ACC112 (cell line): Measurements from ENCODE around the gene ARSB.

Experiments
- H2AFZ ChIP-seq: fragments of 200-600 bp; sonication (generic); one replicate; pipeline ENCODE4 v1.6.0; 2017; ENCODE audit warnings: antibody characterized with exemption, low read length; ENCODE audit not compliant: unreplicated experiment
- H3K27ac ChIP-seq: fragments of 200-600 bp; sonication (generic); 2 replicates; pipeline ENCODE4 v1.5.1; 2014; ENCODE audit warnings: low read depth, mild to moderate bottlenecking, antibody characterized with exemption, low read length, moderate library complexity
- H3K27me3 ChIP-seq: fragments of 200-600 bp; sonication (generic); 2 replicates; pipeline ENCODE4 v1.6.1; 2014; ENCODE audit warnings: mild to moderate bottlenecking, antibody characterized with exemption, low read length, moderate library complexity, mixed read lengths; ENCODE audit not compliant: insufficient read depth
- H3K36me3 ChIP-seq: fragments of 200-600 bp; sonication (generic); 2 replicates; pipeline ENCODE4 v1.6.1; 2016; ENCODE audit warnings: mild to moderate bottlenecking, antibody characterized with exemption, low read length, moderate library complexity, mixed read lengths; ENCODE audit not compliant: insufficient read depth
- H3K4me1 ChIP-seq: fragments of 200-600 bp; sonication (generic); one replicate; pipeline ENCODE4 v1.6.1; 2016; ENCODE audit warnings: low read length, mixed read lengths; ENCODE audit not compliant: insufficient read depth, unreplicated experiment, control insufficient read depth
- H3K4me3 ChIP-seq: fragments of 200-600 bp; sonication (generic); 2 replicates; pipeline ENCODE4 v1.5.1; 2014; ENCODE audit warnings: mild to moderate bottlenecking, low read depth, low read length
- H3K79me2 ChIP-seq: fragments of 200-600 bp; sonication (generic); one replicate; pipeline ENCODE4 v1.6.0; 2016; ENCODE audit warnings: low read length; ENCODE audit not compliant: control insufficient read depth, unreplicated experiment, insufficient read depth

The ARSB gene

GRCh38 chr5:78795757-78796156 lies 189.4 kb downstream of the ARSB start:
- H3K4me1 ChIP-seq: no peaks in the 10 kb centered on the region
- no peaks in the 10 kb centered on the region for H3K79me2 ChIP-seq
- H2AFZ ChIP-seq: no peak overlapping the region
- no peaks in the 10 kb centered on the region for H3K27me3 ChIP-seq
- H3K4me3 ChIP-seq: no peak overlapping the region
- no peaks in the 10 kb centered on the region for H3K36me3 ChIP-seq
- no peak overlapping the region for H3K27ac ChIP-seq

DNA sequence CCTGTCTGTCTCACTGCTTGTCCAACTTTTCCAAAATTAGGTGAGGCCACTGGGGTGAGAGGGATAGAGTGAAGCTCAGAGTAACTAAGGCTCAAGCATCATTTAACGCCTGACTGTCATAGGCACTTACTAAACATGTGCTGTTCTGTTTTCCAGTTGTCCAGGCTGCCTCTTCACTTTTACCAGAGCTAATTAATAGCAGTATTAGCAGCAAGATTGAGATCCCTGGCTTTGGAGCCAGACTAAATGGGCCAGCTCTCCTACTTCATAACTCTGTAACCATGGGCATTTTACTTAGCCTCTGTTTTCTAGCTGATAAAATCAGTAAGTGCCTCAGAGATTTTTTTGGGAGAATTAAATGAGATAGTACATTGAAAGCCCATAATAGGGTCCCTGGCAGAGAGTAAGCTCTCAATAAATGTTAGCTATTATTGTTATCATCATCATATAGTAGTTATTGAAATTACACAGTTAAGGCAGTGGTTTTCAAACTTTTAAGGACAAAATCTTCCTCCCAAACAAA lies 190.4 kb downstream of the ARSB start:
- Histone ChIP-seq H3K79me2 (no peaks in the 10 kb centered on the region), H2AFZ (no peak overlapping the region), H3K27ac (no peak overlapping the region), H3K27me3 (no peaks in the 10 kb centered on the region), H3K4me1 (no peaks in the 10 kb centered on the region), H3K36me3 (no peaks in the 10 kb centered on the region), H3K4me3 (no peak overlapping the region)

DNA sequence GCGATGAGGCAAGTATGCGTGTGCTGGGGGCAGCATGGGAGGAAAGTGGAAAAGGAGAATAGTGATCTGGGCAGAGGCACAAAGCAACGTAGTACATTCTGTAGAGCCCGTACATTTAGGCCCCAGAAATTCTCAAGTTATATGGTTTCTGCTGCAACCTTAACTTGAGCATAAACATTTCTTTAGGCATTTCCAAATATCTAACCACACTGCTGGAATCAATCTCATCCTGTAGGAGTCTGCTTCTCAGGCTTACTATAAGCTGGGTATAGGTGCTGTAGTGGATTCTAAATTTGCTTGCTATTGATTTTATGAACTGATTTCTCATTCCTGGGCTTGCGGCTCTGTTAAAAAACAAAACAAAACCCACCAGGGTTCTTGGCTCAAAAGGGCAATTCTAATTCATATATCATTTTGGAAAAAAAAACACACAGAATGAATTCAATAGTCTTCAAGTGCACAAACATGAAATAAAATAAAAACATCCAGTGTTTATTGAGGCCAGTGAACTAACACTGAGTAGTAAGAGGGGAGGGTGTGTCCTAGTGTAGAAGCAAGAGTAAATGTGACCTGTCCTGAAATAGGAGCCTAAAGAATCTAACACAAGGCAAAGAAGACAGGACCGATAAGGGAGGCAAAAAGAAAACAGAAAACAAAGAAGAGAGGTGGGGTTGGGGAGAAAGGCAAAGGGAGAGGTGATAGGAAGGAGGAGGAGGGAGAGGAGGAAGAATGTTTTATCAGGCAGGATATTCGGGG lies 191.0 kb downstream of the ARSB start:
- H2AFZ ChIP-seq: no peak overlapping the region
- H3K4me1 ChIP-seq: no peaks in the 10 kb centered on the region
- H3K27me3 ChIP-seq: no peaks in the 10 kb centered on the region
- no peaks in the 10 kb centered on the region for H3K79me2 ChIP-seq
- H3K27ac ChIP-seq: no peak overlapping the region
- H3K4me3 ChIP-seq: no peak overlapping the region
- no peaks in the 10 kb centered on the region for H3K36me3 ChIP-seq

- H3K36me3 ChIP-seq: no peaks in the 10 kb centered on the region
- no peaks in the 10 kb centered on the region for H3K27me3 ChIP-seq
- no peaks in the 10 kb centered on the region for H3K4me1 ChIP-seq
- H3K27ac ChIP-seq: no peak overlapping the region
- H3K4me3 ChIP-seq: no peak overlapping the region
- H2AFZ ChIP-seq: no peak overlapping the region
- H3K79me2 ChIP-seq: no peaks in the 10 kb centered on the region
These were observed 192.6 kb downstream of the ARSB start for GRCh38 chr5:78792345-78793055.

GRCh38 chr5:78791501-78792100 lies 193.5 kb downstream of the ARSB start:
- Histone ChIP-seq H3K4me3 (no peak overlapping the region), H2AFZ (no peak overlapping the region), H3K36me3 (no peaks in the 10 kb centered on the region), H3K79me2 (no peaks in the 10 kb centered on the region), H3K27me3 (no peaks in the 10 kb centered on the region), H3K27ac (no peak overlapping the region), H3K4me1 (no peaks in the 10 kb centered on the region)

GRCh38 chr5:78787783-78788182 lies 197.3 kb downstream of the ARSB start:
- H2AFZ ChIP-seq: no peak overlapping the region
- no peaks in the 10 kb centered on the region for H3K27me3 ChIP-seq
- H3K36me3 ChIP-seq: no peaks in the 10 kb centered on the region
- no peak overlapping the region for H3K4me3 ChIP-seq
- H3K27ac ChIP-seq: no peak overlapping the region
- no peaks in the 10 kb centered on the region for H3K79me2 ChIP-seq
- no peaks in the 10 kb centered on the region for H3K4me1 ChIP-seq

GRCh38 chr5:78785454-78785853 lies 199.7 kb downstream of the ARSB start:
- no peaks in the 10 kb centered on the region for H3K27me3 ChIP-seq
- H3K27ac ChIP-seq: no peak overlapping the region
- H3K4me3 ChIP-seq: no peak overlapping the region

DNA sequence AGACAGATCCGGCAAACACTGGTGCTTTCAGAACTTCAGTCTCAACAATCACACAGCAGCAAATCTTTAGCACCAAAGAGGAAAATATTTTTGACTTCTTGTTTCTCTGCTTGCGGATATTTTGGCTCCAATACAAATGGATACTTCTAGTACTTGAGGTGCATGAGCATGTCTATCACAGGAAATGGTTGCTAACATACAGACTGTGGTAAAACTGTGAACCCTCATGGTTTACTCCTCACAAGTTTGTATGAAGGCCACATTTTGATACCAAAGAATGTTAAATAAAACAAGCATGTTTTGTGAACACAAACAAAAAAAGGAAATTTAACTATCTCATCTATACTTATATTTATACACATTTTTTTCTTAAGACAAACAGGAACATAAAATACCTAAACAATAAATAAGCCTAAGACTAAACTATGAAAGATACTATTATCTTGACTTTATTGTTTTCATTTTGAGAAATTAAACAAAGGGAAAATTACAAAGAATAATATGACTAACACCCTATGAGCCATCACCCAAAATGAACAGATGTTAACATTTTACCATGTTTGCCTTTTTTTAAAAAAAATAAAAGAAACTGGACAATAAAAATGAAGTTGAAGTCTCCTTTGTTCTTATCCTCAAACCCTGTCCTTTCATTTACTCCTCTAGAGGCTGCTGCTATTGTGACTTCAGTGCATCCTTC lies 201.5 kb downstream of the ARSB start:
- H3K27ac ChIP-seq: no peak overlapping the region
- no peak overlapping the region for H3K4me3 ChIP-seq
- no peaks in the 10 kb centered on the region for H3K79me2 ChIP-seq
- H3K36me3 ChIP-seq: no peaks in the 10 kb centered on the region
- H3K4me1 ChIP-seq: peaks cover 10% of the 10 kb centered on the region
- no peak overlapping the region for H2AFZ ChIP-seq
- no peaks in the 10 kb centered on the region for H3K27me3 ChIP-seq

More at GRCh38 chr5:78785454-78785853, 199.7 kb downstream of the ARSB start:
- H2AFZ ChIP-seq: no peak overlapping the region
- H3K4me1 ChIP-seq: no peaks in the 10 kb centered on the region
- no peaks in the 10 kb centered on the region for H3K36me3 ChIP-seq
- H3K79me2 ChIP-seq: no peaks in the 10 kb centered on the region

DNA sequence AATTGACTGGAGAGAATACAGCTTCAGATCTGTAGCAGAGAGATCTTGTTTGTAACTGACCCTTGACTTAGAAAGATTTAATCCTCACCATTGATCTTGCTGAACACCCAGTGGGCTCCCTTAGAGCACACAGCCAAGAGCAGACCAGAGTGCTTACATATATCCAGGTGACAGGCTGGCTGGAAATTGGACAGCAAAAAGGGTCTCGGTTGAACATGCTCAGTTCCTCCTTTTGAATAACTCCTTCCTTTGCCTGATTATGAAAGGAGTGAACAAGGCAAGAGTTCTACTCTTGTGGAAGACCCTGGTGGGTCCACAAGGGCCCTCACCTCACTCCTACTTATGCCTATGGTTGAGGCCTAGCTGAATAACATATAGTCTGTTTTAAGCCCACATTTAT lies 202.4 kb downstream of the ARSB start:
- Histone ChIP-seq H3K4me3 (no peak overlapping the region), H3K79me2 (no peaks in the 10 kb centered on the region), H3K27ac (no peak overlapping the region), H2AFZ (no peak overlapping the region), H3K27me3 (no peaks in the 10 kb centered on the region), H3K36me3 (no peaks in the 10 kb centered on the region), H3K4me1 (peaks cover 10% of the 10 kb centered on the region)

DNA sequence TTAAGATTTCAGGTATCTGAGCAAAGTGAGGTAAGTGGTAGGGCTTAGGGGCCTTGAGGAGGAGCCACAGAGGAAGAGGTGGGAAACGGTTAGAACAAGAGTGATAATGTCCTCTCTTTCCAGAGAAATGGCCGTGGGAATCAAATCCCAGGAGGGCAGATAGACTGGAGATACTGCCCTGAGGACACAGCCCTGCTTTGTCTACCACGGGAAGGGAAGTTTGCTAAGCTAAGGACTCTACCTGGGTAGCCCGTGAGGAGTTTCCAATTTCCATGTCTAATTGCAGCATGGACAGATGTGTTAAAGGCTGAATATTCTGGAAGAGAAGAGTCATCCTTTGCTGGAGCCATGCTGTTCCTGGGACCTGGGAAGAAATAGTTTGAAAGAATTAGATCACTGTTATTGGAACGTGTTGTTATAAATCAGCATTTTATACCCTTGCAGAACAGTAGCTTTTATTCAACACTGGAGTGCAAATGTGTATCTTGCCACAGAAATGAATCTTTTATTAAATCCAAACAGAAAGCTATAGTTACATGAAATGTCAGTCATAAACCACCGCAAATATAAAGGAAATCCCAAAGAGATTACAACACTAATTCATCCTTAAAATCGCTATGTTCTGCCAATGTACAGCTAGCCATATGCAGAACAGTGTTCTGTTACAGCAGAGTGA lies 203.4 kb downstream of the ARSB start:
- H3K27me3 ChIP-seq: no peaks in the 10 kb centered on the region

More for the DNA sequence above, 203.4 kb downstream of the ARSB start:
- Histone ChIP-seq H3K4me1 (peaks cover 10% of the 10 kb centered on the region), H3K27ac (no peak overlapping the region), H3K36me3 (no peaks in the 10 kb centered on the region), H3K79me2 (no peaks in the 10 kb centered on the region), H3K4me3 (no peak overlapping the region), H2AFZ (no peak overlapping the region)
